Activated CD8-positive, alpha-beta T cell treated with anti-CD3 and anti-CD28 coated beads, Interleukin-2, amount 10 ng/mL, durations not matched to agents 7 days and 5 days (primary cell): Measurements from ENCODE around the gene ATP9B. TPM values are rescaled to one million over a fixed set of nuclear protein-coding genes. Genes with fewer than 3 reads are reported as not detected.

Experiments
- total RNA-seq, 2 experiments: library from RNA; stranded (reverse); gene quantifications; one replicate each; pipeline ENCODE4 v1.2.3, GENCODE V29; 2021

ATP9B gene
- total RNA-seq, 2 experiments from 2014 or later = 24.8 to 27.3 TPM

Other genes with a start within 250 kb of the ATP9B start
- not detected for gene SALL3, start 89.6 kb upstream of the ATP9B start, total RNA-seq